NCI-H2081 (cell line): ENCODE measurements around the gene SLC6A6.

Source experiments
- DNase-seq, 2 experiments: peaks; one replicate each; lab custom pipeline; 2025; lab: John Stamatoyannopoulos, UW

SLC6A6 gene

GRCh38 chr3:14371573-14372474 is 30.6 kb upstream of the SLC6A6 start:
- DNase-seq: peak; percentile 26 to 65

GRCh38 chr3:14372587-14372986 is 29.8 kb upstream of the SLC6A6 start:
- DNase-seq: no peak

GRCh38 chr3:14373753-14374376 is 28.5 kb upstream of the SLC6A6 start:
- DNase-seq: no peak

DNA sequence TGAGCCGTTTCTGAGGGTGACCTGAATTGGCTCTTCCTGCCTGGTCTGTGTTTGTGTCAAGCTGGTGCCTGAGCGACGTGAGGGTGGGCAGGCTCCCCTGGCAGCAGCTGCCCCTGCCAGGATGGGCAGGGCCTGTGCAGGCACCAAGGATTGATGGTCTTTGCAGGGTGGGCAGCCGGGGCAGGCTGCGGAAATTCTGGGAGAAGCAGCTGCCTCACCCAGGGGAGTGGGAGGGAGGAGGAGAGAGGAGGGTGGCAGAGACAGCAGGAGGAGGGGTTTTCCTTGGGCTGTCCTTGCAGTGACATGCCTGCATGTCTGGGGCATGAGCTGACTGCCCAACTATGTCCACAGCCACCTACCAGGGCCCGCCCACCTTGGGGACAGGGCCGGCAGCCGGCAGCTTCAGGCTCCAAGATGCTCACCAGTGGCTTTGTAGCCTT is 27.9 kb upstream of the SLC6A6 start:
- DNase-seq: no peak

DNA sequence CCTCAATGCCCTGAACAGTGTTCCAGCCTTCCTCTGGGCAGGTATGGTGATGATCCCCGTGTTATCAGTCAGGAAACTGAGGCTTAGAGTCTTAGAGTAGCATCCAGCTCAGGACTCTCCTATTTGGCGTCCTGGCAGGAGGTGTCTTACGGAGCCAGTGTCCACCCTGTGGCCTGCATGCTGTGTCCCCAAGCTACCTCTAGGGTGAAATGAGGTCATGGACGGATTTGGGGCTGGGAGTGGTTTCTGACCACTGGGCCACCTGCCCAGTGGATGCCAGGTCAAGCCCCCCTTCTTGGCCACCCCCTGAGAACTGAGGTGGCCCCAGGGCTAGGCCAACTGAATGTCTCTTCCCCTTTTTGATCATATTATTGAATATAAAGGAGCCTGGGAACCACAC is 27.2 kb upstream of the SLC6A6 start:
- no peak for DNase-seq

GRCh38 chr3:14376348-14377043 is 25.9 kb upstream of the SLC6A6 start:
- no peak for DNase-seq

- DNase-seq: no peak
Observed at GRCh38 chr3:14377044-14377837, 25.2 kb upstream of the SLC6A6 start.

DNA sequence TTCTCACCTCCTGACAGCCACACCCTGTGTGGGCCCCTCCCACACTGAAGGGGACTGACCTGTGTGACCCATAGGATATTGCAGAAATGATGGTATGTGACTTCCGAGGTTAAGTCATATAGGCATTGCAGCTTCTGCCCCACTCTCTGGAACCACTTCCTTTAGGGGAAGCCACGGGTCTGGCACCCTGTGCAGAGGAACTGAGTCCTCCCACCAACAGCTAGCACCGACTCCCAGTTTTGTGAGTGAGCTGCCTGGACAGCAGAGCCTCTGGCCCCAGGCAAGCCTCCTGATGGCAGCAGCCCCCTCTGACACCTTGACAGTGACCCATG is 24.6 kb upstream of the SLC6A6 start:
- DNase-seq: no peak

GRCh38 chr3:14378415-14378814 is 24.0 kb upstream of the SLC6A6 start:
- DNase-seq: no peak

- no peak for DNase-seq
Observed at GRCh38 chr3:14379843-14380242, 22.6 kb upstream of the SLC6A6 start.

DNA sequence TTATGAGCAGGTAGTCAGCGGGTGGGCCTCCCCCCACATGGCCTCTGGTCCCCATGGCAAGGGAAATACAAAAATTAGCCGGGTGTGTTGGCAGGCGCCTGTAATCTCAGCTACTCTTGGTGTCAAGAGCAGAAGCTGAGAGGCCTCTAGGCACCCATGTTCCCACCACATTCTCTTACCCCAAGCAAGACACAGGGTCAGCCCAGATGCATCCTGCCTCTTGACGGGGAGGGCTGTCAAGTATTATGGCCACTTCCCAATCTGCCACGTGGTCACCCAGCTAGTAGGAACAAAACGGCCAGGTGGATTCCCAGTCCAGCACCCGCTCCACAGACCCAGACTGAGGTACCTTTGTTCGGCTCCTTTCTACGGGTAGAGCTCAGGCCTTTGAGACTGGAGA is 16.2 kb upstream of the SLC6A6 start:
- no peak for DNase-seq

DNA sequence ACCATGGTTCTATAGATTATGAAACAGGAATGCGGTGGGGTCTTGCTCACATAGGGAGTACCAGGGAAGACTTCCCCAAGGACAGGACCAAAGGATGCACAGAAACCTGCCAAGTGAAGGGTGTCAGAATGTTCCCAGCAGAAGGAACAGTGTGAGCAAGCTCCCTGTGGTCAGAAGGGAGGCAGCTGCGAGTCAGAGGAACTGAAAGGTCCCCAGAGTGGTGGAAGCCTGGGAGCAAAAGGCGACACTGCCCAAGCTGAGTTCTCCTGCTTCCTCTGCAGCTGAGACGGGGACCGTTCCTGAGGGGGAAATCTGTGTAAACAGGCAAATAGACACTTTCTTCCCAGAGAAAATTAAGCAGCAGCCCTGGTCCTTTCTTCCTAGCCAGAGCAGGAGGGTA is 14.2 kb upstream of the SLC6A6 start:
- no peak for DNase-seq

DNA sequence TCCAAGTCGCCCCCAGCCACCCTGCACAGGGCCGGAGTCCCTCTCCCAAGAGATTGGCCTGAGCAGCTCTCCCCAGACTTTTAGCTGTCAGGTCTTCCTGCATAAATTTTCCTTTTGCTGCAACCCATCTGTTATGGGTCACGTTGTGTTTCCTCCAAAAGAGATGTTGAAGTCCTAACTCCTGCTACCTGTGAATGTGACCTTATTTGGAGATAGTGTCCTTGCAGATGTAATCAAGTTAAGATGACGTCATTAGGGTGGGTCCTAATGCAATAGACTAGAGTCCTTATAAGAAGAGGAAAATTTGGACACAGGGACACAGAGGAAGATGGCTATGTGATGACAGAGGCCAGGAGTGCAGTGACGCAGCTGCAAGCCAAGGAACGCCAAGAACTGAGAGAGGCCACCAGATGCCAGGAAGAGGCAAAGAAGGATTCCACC is 13.2 kb upstream of the SLC6A6 start:
- no peak for DNase-seq

DNA sequence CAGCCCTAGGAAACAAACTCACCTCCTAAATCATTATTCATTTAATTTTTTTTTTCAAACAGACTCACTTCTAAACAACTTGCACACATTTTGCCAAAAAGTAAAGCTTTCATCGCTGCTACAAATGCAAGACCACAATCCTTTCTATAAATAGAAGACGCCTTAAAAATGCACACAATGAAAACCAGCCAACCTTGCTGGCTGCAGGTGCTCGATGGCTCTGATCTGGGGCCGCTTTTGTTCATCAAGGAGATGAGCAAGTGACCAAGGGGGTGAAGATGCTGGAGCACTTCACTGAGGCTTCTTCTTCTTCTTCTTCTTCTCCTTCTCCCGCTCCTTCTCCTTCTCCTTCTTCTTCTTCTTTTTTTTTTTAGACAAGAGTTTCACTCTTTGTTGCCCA is 12.7 kb upstream of the SLC6A6 start:
- no peak for DNase-seq

DNA sequence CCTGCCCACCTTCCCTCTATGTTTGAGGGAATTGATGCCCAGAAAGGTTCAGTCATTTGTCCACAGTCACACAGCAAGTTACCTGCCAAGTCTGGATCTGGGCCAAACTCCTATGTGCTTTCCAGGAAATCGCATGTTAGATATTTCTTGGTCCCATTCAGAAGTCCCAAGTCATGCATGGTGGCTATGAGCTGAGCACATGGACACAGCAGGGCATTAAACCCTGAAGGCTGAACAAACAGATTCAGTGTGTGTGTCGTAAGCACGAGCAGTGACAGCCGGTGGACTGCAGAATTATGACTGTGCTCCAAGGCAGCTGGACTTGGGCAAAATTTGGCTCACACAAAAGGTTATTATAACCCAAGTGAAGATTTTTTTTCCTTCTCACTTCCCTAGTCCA is 11.4 kb upstream of the SLC6A6 start:
- peak; percentile 72 to 89 for DNase-seq

DNA sequence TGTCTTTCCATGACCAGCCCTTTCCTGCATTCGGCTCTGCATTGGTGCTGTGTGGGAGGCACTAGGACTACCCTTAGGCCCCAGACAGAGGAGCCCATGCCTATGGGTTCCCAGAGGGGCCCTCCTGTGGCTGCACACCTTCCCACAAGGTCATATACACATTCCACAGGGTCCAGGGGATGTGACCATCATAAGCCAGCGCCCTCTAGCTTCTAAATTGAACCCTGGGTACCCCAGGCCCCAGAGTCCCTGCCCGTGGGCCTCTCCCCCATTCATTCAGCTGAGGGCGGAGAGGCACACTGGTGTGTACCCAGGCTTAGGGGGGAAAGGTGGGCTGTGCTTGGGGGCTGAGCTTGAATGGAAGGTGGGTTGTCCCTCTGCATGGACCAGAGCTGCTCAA is 10.2 kb upstream of the SLC6A6 start:
- DNase-seq: no peak

- no peak for DNase-seq
Observed at GRCh38 chr3:14392803-14393319, 9.5 kb upstream of the SLC6A6 start.

GRCh38 chr3:14393440-14394106 is 8.8 kb upstream of the SLC6A6 start:
- no peak for DNase-seq

DNA sequence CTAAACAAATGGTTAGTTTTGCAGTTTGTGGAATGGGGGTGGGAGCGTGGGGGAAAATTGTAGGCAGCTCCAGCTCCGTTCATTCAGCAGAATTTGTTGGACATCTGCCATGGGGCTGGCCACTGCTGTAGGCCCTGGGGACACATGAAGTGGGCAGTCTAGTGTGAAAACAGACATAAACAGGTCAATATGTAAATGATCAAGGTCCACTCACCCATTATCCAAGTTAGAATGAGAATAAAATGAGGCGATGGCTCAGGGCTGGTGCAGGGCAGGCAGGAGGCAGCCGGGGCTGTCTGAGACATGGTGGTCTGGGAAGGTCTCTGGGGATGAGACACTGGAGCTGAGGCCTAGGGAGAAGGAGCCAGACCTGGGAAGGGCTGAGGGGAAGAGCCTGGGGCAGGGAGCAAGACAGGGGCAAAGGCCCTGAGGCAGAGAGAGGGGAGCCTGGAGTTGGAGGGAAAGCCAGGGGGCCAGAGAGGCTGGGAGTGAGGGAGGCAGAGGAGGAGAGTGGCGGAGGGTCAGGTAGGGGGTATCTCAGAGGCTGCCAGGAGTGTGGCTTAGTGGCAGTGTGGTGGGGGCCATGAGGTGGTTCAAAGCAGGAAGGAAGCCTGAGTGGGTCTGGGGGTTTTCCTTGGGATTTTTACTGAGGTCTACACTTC is 6.2 kb upstream of the SLC6A6 start:
- DNase-seq: no peak

- DNase-seq: no peak
Observed at GRCh38 chr3:14397046-14397445, 5.4 kb upstream of the SLC6A6 start.

DNA sequence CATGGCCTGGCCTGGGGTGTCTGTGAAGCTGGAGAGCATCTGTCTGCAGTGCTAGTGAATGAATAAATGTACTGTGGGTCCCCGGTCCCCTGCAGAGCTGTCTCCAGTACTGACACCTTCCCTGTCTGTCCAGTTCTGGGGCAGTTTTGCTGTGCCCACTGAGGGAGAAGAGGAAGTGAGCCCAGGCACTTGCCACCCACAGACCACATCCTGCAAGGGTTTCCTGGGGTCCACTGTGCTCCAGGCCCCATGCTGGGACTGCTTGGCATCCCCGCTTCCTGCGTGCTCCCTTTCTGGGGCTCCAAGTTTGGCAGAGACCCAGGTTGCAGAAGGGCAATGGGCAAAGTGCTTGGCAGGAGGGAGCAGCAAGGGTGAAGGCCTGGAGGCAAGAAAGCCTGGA is 4.9 kb upstream of the SLC6A6 start:
- DNase-seq: no peak
